Activated gamma-delta T cell (primary cell): Measurements from ENCODE around the gene PSMB7.

Source experiments
- DNase-seq: peaks from one replicate; lab custom pipeline; 2025; lab: John Stamatoyannopoulos, UW
- total RNA-seq, 2 donors: gene quantifications; one replicate each; lab custom pipeline; 2026; lab: John Stamatoyannopoulos, UW

PSMB7 gene
- total RNA-seq = 47.9 to 55.0 reads per million in 2 donors

GRCh38 chr9:124415102-124415851 lies at the start of gene PSMB7:
Gene PSMB7 (minus strand): TSS chr9:124415442. CDS start chr9:124415425, 17 bp downstream.
- peak; percentile 77 for DNase-seq

- DNase-seq = no peak
Measured at GRCh38 chr9:124462739-124463138, 47.5 kb upstream of the PSMB7 start.

DNA sequence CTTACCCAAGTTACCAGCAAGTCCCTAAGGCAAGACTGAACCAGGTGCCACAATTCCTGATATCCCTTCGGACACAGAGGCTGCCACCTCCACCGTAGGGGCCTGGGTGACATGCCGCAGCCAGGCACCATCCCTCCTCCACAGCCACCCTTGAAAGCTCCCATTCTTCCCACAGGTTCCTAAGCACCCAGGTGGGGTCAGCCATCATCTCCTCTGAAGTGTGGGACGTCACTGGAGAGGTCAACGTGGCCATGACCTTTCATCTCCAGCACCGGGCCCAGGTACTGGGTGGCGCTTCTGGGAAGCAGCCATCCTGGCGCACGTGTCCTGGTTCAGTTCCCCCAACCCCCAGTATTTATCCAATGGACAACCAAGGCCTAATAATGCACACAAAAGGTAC lies 43.2 kb upstream of the PSMB7 start:
- DNase-seq = no peak

DNA sequence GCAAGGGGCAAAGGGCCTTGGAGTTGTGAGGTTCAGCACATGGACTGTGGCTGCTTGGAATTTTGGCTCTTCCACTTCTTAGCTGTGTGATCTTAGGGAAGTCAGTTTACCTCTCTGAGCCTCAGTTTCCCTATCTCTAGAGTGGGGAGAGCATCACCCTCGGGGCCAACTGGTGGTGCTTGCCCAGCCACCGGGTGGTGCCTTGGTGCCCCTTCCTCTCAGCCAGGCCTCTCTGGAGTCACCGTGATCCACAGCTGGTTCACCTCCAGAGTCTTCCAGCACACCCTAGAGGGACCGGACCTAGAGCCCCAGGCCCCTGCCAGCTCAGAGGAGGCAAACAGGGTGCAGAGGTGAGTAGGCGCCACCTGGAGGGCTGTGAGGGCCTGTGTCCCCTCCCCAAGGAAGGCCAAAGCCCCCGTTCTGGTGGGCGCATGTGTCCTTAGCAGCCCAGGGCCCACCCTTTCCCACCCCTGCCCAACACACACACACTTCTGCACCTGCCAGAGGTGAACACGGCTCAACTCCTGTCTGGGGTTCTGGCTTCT lies 42.7 kb upstream of the PSMB7 start:
- no peak for DNase-seq

GRCh38 chr9:124457079-124457886 lies 42.0 kb upstream of the PSMB7 start:
- no peak for DNase-seq

- no peak for DNase-seq
Measured at GRCh38 chr9:124456341-124457078, 41.3 kb upstream of the PSMB7 start.

DNA sequence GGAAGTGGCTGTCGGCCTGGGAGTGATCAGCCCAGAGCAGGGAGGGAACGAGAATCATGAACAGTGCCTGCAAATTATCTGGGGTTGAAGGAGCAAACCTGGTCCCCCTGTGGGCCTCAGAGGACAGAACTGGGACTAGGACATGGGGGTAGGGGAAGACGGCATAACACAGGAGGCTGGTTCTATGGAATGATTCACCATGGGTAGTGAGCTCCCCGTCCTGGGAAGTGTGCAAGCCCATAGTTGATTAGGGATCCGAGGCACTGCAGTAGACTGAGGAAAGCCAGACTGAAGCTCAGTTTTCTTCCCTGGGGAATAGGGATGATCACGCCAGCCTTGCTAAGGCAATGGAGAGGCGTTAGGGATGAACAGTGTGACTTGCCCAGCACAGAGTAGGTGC lies 40.6 kb upstream of the PSMB7 start:
- no peak for DNase-seq

GRCh38 chr9:124454791-124455443 lies 39.7 kb upstream of the PSMB7 start:
- no peak for DNase-seq

- DNase-seq = no peak
Measured at GRCh38 chr9:124454296-124454695, 39.1 kb upstream of the PSMB7 start.

DNA sequence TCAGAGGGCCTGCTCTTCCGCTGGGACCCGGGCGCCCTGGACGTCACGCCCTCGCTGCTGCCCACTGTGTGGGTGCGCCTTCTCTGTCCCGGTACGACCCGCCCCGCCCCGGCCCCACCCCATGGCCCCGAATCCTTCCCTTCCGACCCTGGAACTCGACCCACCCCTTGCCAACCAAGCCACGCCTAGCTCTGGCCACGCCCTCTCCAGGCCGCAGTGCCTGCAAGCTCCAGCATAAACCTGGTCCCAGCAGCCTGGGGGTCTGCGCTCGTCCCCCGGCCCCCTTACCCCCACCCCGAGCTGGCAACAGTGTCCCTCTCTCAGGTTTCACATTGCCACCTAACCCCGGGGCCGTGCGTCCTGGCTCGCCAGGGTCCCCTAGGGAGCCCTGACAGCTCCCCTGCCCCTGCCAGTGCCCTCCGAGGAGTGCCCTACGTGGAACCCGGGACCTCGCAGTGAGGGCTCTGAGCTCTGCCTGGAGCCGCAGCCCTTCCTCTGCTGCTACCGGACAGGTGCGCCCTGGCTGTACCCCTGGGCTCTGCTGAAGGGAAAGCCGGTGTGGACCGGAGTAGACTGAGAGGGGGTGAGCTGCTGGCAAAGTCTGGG lies 38.4 kb upstream of the PSMB7 start:
- no peak for DNase-seq

GRCh38 chr9:124452841-124453585 lies 37.8 kb upstream of the PSMB7 start:
- no peak for DNase-seq

DNA sequence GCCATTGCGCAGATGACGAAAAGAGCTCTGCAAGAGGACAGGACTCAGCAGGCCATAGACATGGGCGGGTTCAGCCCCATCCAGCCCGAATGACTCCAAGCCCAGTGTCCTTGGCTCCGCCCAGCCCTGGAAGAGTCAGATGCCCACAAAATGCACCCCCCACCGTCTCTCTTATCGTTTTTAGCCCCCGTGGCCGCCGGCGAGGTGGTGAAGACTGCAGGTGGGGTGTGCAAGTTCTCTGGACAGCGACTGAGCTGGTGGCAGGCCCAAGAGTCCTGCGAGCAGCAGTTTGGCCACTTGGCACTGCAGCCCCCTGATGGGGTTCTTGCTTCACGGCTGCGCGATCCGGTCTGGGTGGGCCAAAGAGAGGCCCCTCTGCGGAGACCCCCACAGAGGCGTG lies 37.1 kb upstream of the PSMB7 start:
- DNase-seq = no peak

DNA sequence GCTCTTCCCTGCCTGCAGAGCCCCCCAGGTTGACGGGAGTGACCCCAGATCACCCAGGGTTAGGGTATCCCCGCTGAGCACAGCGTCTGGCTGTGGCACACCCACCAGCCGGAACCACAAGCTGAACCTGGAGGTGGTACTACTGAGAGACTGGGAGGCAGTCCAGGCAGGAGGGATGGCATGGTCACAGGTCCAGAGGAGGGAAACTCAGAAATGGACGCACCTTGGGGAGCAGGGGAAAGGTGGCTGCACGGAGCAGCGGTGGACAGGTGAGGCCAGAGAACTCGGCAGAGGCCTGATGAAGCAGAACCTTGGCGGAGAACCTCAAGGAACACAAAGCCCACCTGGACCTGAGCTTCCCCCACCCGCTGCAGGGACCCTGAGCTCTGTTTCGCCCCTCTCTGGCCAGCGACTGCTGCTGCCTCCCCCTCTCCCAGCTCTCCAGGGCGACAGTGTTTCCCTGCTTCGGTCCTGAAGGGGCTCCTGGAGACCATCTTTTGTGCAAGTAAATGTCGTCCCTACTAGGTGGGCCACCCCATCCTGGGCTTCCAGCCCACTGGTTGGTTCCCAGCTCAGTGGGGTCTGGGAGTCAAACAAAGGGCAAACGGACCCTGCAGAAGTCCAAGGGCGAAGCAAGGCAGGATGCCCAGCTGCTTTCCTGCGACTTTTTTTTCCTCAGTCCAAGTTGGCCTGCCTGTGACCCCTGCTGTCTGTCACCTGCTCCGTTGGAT lies 35.9 kb upstream of the PSMB7 start:
- DNase-seq = no peak

- DNase-seq = no peak
Measured at GRCh38 chr9:124450241-124450924, 35.1 kb upstream of the PSMB7 start, which contains the start of gene ADGRD2. Gene ADGRD2 (plus strand): TSS chr9:124450451. CDS start chr9:124451667, 1,216 bp downstream.

DNA sequence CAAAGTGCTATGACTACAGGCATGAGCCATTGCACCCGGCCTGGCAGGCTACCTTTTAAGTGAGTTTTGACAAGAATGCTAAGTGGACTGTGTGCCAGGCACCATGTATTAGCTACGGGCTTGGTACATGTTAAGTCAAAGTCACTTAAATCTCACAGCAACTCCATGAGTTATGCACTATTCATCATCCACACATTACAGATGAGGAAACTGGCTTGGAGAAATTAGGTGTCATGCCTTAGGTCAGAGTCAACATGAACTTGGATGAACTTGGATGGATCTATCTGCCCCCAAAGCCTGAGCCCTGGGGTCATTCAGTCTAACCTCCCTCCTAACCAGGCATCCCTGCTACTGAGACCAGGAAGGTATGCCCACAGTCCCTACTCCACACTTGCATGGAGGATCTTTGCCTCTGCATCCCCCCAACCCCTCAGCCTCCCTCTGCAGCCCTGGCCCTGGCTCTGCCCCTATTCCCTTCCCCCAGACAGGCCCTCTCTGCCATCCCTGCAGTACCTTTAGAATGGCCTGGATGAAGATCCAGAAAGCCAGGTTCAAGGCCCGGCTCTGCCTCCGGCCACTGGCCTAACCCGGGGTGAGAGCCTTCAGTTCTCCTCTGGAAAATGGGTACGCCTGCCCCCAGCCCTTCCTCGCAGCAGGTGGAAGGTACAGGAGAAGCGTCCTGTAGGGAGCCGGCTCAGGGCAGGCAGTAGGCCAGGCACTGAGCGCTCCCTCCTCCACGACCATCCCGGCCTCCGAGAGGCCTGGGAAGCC lies 34.3 kb upstream of the PSMB7 start:
- DNase-seq = no peak

- no peak for DNase-seq
Measured at GRCh38 chr9:124448019-124448418, 32.8 kb upstream of the PSMB7 start.

GRCh38 chr9:124447297-124447661 lies 32.0 kb upstream of the PSMB7 start:
- DNase-seq = no peak

GRCh38 chr9:124444166-124444565 lies 28.9 kb upstream of the PSMB7 start:
- no peak for DNase-seq
